Testis (tissue), 3 donors: ENCODE measurements around the gene COLQ. TPM values are rescaled to one million over a fixed set of nuclear protein-coding genes. Genes with fewer than 3 reads are reported as not detected.
A peak's percentile ranks its signal among the peaks of the same experiment; 100 is the strongest.

Experiments
- DNase-seq: peaks from one replicate; pipeline ENCODE4 v3.0.0-alpha.2; 2019
- H3K27ac ChIP-seq, 2 donors: fragments of 200-600 bp; sonication (generic); one replicate each; pipeline ENCODE4 v1.5.1; 2019
- H3K27me3 ChIP-seq: fragments of 200-600 bp; sonication (generic); one replicate; pipeline ENCODE4 v1.5.1; 2019
- H3K36me3 ChIP-seq: fragments of 200-600 bp; sonication (generic); one replicate; pipeline ENCODE4 v1.5.1; 2017; ENCODE audit warnings: low read depth; ENCODE audit errors: missing control alignments
- H3K4me1 ChIP-seq: fragments of 200-600 bp; sonication (generic); one replicate; pipeline ENCODE4 v1.5.1; 2019
- H3K4me3 ChIP-seq, 2 donors: fragments of 200-600 bp; sonication (generic); one replicate each; pipeline ENCODE4 v1.5.1; 2017 to 2019
- H3K9me3 ChIP-seq: fragments of 200-600 bp; sonication (generic); one replicate; pipeline ENCODE4 v1.5.1; 2017
- CTCF ChIP-seq, 3 experiments: fragments of 450-650 bp in 2 of 3; fragments of 200-600 bp in 1 of 3; sonication (generic) in 1 of 3; IDR thresholded peaks; one replicate each; pipeline ENCODE4 v1.5.1; 2016 to 2019; ENCODE audit warnings: antibody characterized with exemption in 3 of 3, mild to moderate bottlenecking in 2 of 3, moderate library complexity in 1 of 3
- POLR2A ChIP-seq: fragments of 450-650 bp; IDR thresholded peaks from one replicate; pipeline ENCODE4 v1.6.1; 2017; ENCODE audit warnings: antibody characterized with exemption, mild to moderate bottlenecking, moderate library complexity
- WGBS, 2 donors: methylation state at CpG; one replicate each; pipeline ENCODE4 v1.1.5; 2018; 5-methylcytosine and 5-hydroxymethylcytosine counted together
- intact Hi-C: fragments of 100-400 bp; cut with DNase I; formaldehyde crosslinking; loops from one replicate; pipeline ENCODE4 v1.15.1; 2023; ENCODE audit warnings: low total_unique reads
- polyA plus RNA-seq: library from polyadenylated mRNA; stranded (reverse); fragments of 350-450 nt; fragmentation: Illumina TruSeq; extraction: RNeasy Lipid Tissue Mini Kit (QIAGEN cat#74804); gene quantifications from one replicate; pipeline ENCODE4 v1.2.3, GENCODE V29; 2014; ENCODE audit warnings: low read depth, low replicate concordance; ENCODE audit not compliant: insufficient read depth
- total RNA-seq, 2 donors: library from RNA; depleted of rRNA; stranded (reverse); fragments of >200 nt; gene quantifications; one replicate each; pipeline ENCODE4 v1.2.3, GENCODE V29; 2016

The COLQ gene
- total and polyA plus RNA-seq, 3 donors from 2014 or later, result 5.4 to 7.6 (median 6.7) TPM

GRCh38 chr3:15523660-15524417 is 2.3 kb upstream of the COLQ start:
- no peak for DNase-seq
- Histone ChIP-seq H3K27ac (no peak overlapping the region), H3K27me3 (no peaks in the 10 kb centered on the region), H3K9me3 (no peaks in the 10 kb centered on the region), H3K36me3 (no peaks in the 10 kb centered on the region), H3K4me1 (no peaks in the 10 kb centered on the region), H3K4me3 (no peak overlapping the region)
- no peak for TF ChIP-seq POLR2A
- intact Hi-C loops, result no loop called here
- 84 to 90% methylated on average over 6 of the region's 6 CpGs for WGBS, 2 donors

GRCh38 chr3:15522016-15522415 is 510 bp upstream of the COLQ start:
- Histone ChIP-seq H3K4me1 (no peaks in the 10 kb centered on the region), H3K27me3 (no peaks in the 10 kb centered on the region), H3K9me3 (no peaks in the 10 kb centered on the region), H3K4me3 (no peak overlapping the region), H3K36me3 (no peaks in the 10 kb centered on the region), H3K27ac (no peak overlapping the region)
- DNase-seq, result no peak
- TF ChIP-seq CTCF (IDR thresholded peaks at IDR 0.05), result no peak
- TF ChIP-seq POLR2A, result no peak
- intact Hi-C loops, result no loop called here

- no peaks in the 10 kb centered on the region for H3K36me3 ChIP-seq
- H3K9me3 ChIP-seq, result no peaks in the 10 kb centered on the region
- H3K4me3 ChIP-seq, result no peak overlapping the region
- no peak overlapping the region for H3K27ac ChIP-seq
- no peak for DNase-seq
- H3K4me1 ChIP-seq, result no peaks in the 10 kb centered on the region
- H3K27me3 ChIP-seq, result no peaks in the 10 kb centered on the region
- TF ChIP-seq POLR2A, result no peak
- TF ChIP-seq CTCF (IDR thresholded peaks at IDR 0.05), result no peak
- 62 to 75% methylated on average over 11 to 14 of the region's 14 CpGs for WGBS, 2 donors
- intact Hi-C loops, result no loop called here
Observed at GRCh38 chr3:15520804-15521572, 518 bp downstream of the COLQ start.

GRCh38 chr3:15520185-15520584 is 1.3 kb downstream of the COLQ start:
- no peak overlapping the region for H3K27ac ChIP-seq
- 67 to 70% methylated on average over 3 of the region's 3 CpGs for WGBS, 2 donors
- no peaks in the 10 kb centered on the region for H3K4me1 ChIP-seq
- no peaks in the 10 kb centered on the region for H3K9me3 ChIP-seq
- TF ChIP-seq CTCF (IDR thresholded peaks at IDR 0.05) (no peak), POLR2A (no peak)
- H3K27me3 ChIP-seq, result no peaks in the 10 kb centered on the region
- no peaks in the 10 kb centered on the region for H3K36me3 ChIP-seq
- intact Hi-C loops, result no loop called here
- DNase-seq, result no peak
- H3K4me3 ChIP-seq, result no peak overlapping the region

- intact Hi-C loops, result no loop called here
- WGBS, 2 donors, result 58 to 74% methylated on average over 4 of the region's 4 CpGs
Observed at GRCh38 chr3:15519096-15519495, 2.4 kb downstream of the COLQ start.

More at GRCh38 chr3:15519096-15519495, 2.4 kb downstream of the COLQ start:
- TF ChIP-seq POLR2A (no peak), CTCF (IDR thresholded peaks at IDR 0.05) (no peak)
- Histone ChIP-seq H3K4me3 (no peak overlapping the region), H3K9me3 (no peaks in the 10 kb centered on the region), H3K27ac (no peak overlapping the region), H3K36me3 (no peaks in the 10 kb centered on the region), H3K4me1 (no peaks in the 10 kb centered on the region), H3K27me3 (no peaks in the 10 kb centered on the region)
- peak; percentile 66 for DNase-seq
